Sigmoid colon (tissue), 4 donors: ENCODE measurements around the gene SLC5A7.

Source experiments
- CTCF ChIP-seq, 4 experiments: fragments of 450-650 bp in 3 of 4; fragments of 200-600 bp in 1 of 4; IDR thresholded peaks; one replicate each; pipeline ENCODE4 v1.5.1; 2016 to 2019; ENCODE audit warnings: antibody characterized with exemption in 4 of 4, mild to moderate bottlenecking in 3 of 4, moderate library complexity in 2 of 4
- EP300 ChIP-seq, 4 donors: sonication (generic); formaldehyde crosslinking; IDR thresholded peaks; one replicate each; pipeline ENCODE4 v1.6.1; 2017; ENCODE audit warnings: antibody characterized with exemption in 4 of 4
- POLR2A ChIP-seq, 2 donors: fragments of 450-650 bp; IDR thresholded peaks; one replicate each; pipeline ENCODE4 v1.6.1; 2016; ENCODE audit warnings: antibody characterized with exemption in 2 of 2, mild to moderate bottlenecking in 2 of 2, moderate library complexity in 2 of 2
- POLR2AphosphoS5 ChIP-seq, 4 donors: sonication (generic); formaldehyde crosslinking; IDR thresholded peaks; one replicate each; pipeline ENCODE4 v1.6.1; 2017; ENCODE audit warnings: antibody characterized with exemption in 4 of 4

GRCh38 chr2:107961395-107961794 is 24.9 kb upstream of the SLC5A7 start:
- no peak for TF ChIP-seq CTCF (IDR thresholded peaks at IDR 0.05)
- TF ChIP-seq POLR2A (IDR thresholded peaks at IDR 0.05) = no peak
- TF ChIP-seq POLR2AphosphoS5 (IDR thresholded peaks at IDR 0.05) = no peak
- TF ChIP-seq EP300 (IDR thresholded peaks at IDR 0.05) = no peak
